HG02852 (cell line): ENCODE results near the gene SLC25A30.
A peak's percentile ranks its signal among the peaks of the same experiment; 100 is the strongest.
"Not testable (repeated sequence)": the region's sequence is repeated elsewhere in the genome, so short reads cannot be mapped to it uniquely, and the experiment has no call there.

ENCODE experiments used
- ATAC-seq: cut with Tn5 transposase; IDR thresholded peaks from one replicate; pipeline ENCODE4 v1.9.1; 2021; ENCODE audit warnings: mild to moderate bottlenecking, moderate library complexity; ENCODE audit not compliant: unreplicated experiment

Gene SLC25A30

DNA sequence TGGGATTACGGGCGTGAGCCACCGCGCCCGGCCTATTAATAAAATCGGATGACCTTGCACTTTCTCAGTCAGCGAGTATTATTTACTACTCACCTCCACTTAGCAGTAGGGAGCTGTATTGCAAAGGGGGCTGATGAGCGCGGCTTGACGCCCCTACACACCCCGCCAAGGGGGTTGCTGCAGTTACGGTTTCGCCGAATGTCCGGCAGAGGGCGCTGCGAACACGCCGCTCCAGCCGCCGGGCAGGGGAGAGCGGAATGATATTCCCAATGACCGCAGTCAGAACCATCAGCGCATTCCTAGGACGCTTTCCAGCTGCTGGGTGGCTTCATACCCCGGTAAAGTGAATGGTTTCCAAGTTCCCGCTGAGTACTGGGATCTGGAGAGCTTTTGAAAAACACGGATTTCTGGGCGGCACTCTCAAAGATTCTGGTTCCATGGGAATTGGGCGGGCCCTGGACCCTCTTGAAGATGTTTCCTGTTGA is 47.2 kb downstream of the SLC25A30 start:
- no peak for ATAC-seq

DNA sequence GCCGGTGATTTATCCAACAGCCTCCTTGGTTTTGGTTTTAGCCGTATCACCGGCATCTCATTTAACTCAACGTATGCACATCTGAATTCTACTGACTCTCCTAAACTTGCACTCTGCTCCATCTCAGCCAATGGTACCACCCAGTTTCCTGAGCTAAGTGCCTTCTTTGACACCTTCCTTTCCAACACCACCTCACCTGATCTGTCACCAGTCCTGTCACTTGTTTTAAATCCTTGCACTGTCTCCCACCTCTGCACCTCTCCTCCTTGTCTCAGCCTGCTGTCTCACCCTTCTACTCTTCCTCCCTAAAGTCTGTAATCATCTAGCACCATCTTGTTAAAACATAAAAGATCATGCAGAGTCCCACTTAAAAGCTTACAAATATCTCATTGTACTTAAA is 49.1 kb downstream of the SLC25A30 start:
- no peak for ATAC-seq

DNA sequence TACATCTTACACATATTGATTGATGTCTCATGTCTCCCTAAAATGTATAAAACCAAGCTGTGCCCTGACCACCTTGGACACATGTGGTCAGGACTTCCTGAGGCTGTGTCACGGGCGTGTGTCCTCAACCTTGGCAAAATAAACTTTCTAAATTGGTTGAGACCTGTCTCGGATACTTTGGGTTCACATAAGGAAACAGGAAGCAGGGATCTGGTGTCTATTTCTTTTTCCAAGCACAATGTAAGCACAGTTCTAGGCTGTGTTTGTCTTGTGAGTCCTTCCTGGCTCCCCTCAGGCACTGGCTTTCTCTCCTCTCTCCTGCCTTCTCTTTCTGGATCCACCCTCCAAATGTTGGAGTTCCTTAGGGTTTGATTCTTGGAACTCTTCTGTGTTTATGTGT is 49.6 kb downstream of the SLC25A30 start:
- no peak for ATAC-seq

DNA sequence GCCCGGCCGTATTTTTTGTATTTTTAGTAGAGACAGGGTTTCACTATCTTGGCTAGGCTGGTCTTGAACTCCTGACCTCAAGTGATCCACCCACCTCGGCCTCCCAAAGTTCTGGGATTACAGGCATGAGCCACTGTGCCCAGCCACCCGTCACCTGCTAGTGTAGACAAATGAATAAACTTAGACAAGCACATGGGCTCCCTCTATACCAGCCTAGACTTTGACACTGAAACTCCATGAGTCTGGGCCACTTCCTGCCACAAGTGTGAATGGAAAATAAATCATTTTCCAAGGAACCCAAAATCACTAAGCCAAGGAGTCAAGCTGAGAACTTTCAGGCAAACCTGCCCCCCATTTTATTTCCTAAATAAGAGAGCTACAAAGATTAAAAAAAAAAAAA is 50.2 kb downstream of the SLC25A30 start:
- ATAC-seq, result no peak

DNA sequence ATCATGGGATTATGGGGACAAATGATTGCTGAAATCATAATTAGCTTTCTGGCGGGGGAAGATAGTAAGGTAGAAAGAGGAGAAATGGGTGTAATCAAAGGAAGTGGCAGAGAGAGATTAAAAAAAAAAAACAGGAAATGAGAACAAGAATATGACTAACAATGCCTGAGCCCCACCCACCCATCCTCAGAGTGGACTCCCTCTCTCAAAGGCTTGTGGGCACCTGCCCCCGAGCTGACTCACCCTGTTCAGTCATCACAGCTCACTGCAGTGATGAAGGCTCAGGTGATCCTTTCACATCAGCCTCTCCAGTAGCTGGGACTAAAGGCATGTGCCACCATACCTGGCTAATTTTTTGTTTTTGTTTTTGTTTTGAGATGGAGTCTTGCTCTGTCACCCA is 50.8 kb downstream of the SLC25A30 start:
- ATAC-seq, result peak; percentile 97

DNA sequence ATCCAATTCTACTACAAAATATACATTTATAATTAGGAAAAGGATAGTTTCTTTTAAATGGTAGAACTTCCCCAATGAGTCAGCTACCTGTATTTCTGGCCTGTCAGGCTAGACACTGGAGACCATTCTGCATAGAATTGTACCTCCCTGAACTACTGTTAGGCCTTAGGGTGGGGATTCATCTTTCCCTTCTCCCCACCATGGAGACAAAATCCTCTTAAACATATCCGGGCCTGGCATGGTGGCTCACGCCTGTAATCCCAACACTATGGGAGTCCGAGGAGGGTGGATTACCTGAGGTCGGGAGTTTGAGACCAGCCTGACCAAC is 52.7 kb downstream of the SLC25A30 start:
- ATAC-seq, result no peak

DNA sequence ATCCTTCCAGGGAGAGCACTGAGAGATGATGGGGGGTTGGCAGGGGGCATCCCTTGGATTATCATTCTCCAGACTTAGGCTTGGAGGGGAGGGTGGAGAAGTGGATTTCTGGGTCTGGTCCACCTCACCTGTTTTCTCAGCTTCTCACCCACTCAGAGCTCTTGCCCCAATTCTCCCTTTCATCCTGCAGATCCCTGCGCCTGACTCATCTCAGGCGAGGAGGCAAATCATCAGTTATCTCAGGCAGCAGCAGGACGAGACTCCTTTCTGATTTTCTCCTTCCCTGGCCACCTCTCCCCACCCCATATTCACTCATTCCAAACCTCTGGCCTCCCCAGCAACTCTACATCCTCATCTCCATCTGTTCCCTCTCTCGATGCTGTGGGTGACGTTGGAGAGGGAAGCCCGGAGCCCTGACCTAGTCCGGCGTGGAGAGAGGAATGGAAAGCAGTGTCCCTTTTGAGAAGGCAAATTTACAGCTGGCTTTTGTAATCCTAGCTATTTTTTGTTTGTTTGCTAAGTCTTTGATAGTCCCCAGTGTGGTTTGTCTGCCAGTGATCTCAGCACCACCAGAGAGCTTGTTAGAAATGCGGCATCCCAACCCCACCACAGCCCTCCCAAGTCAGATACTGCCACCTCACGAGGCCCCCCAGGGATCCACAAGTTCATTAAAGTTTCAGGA is 53.2 kb downstream of the SLC25A30 start:
- no peak for ATAC-seq

DNA sequence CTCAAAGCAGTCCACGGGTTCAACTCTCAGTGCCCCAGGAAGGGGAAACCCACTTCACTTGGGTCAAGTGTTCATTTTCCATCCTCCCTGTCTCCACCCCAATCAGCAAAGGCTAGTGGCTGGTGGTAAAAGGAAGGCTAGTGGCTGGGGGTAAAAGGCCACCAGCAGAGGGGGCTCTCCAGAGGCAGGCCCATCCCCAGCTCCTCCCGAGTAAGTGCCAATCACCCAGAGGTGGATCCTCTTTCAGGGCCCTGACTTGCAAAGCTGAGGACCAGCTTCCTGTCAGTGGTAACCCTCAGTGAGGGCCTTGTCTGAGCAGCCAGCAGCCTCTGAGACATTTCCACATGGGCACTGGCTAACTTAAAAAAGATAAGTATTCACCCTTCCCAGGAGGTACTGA is 55.2 kb downstream of the SLC25A30 start:
- ATAC-seq, result no peak

DNA sequence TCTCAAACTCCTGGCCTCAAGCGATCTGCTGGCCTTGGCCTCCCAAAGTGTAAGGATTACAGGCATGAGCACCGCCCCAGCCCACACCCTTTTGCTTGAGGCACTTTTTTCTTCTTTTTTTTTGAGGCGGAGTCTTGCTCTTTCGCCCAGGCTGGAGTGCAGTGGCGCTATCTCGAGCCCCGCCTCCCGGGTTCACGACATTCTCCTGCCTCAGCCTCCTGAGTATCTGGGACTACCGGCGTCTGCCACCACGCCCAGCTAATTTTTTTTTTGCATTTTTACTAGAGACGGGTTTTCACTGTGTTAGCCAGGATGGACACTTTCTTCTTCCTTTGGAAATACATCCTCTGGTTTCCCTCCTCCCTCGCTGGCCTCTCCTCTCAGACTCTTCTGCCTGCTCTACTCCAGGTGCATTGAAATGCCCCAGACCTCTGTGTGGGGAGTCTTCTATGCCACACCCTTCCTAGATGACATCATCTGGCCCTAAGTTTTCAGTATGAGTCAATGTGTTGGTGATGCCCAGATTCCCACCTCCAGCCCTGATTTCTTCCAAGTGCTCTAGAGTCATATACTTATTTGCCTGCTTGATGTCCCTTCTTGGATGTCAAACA is 56.5 kb downstream of the SLC25A30 start:
- ATAC-seq, result no peak

DNA sequence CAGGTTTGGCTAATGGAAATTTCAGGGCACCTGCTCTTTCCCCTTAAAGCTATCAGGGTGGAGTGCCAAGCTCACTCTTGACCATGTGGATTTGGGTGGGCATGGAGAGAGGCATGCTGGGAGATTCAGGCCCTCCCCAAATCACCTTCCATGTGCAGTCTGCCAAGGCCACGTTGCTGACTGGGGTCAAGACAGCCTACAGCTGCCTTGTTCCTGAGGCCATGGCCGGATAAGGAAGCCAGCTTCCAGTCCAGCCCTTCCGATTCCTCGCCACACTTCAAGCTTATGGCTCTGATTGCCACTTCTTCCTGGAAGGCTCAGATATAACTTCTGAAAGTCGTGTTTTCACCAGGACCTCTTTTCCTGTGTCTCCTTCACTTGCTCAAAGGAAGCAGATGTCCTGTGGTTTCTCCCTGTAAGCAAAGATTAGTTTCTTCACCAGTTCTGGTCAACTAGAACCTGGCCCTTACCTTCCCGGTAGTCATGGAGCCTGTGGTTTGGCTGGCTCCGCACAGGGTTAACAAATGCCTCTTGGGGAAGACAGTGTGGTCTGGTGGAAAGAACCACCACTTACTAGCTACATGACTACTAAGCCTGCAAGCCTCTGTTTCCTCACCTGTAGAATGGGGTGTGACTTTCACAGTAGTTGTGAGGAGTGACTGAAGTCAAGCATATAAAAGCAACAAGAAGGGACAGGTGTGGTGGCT is 61.1 kb downstream of the SLC25A30 start:
- ATAC-seq, result no peak

DNA sequence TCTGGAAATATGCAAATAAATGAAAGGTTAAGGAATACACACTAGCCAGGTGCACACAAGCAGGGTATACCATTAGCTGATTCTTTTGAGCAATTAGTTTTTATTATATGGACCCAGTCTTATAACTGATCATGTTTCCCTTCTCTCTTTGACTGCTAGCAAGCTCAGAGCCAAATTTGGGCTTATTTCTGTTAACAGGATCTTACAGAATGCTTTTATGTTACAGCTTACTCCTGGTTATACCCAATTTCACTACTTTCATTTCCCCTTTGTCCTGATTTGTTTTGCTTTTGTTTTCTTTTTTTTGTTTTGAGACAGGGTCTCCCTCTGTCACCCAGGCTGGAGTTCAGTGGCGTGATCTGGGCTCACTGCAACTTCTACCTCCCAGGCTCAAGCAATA is 64.3 kb downstream of the SLC25A30 start:
- no peak for ATAC-seq

DNA sequence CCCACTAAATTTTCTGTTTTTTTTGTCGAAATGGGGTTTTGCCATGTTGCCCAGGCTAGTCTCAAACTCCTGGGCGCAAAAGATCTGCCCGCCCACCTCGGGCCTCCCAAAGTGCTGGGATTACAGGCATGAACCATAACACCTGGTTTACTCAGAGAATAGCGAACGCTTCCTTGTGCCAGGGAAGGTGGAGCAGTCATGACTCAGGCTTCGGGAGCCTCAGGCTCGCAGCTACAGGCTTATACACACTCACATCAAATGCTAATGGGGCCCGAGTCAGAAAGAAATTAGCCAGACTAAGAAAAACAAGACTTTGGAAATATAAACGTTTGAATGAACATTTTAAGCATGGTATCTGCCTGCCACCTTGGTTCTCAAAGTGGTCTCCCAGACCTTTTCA is 66.1 kb downstream of the SLC25A30 start:
- no peak for ATAC-seq

DNA sequence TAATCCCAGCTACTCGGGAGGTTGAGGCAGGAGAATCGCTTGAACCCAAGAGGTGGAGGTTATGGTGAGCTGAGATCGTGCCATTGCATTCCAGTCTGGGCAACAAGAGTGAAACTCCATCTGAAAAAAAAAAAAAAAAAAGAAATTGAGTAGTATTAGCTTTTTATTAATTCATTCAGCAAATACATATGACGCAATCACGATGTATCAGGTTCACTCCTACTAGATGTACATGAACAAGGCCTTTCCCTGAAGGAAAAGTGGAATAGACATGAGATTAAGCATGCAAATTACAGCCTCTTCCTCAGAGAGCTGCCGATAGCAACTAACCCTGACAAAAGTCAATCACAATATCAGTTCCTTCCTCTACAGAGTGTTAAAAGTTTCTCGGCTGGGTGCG is 68.0 kb downstream of the SLC25A30 start:
- ATAC-seq, result no peak

DNA sequence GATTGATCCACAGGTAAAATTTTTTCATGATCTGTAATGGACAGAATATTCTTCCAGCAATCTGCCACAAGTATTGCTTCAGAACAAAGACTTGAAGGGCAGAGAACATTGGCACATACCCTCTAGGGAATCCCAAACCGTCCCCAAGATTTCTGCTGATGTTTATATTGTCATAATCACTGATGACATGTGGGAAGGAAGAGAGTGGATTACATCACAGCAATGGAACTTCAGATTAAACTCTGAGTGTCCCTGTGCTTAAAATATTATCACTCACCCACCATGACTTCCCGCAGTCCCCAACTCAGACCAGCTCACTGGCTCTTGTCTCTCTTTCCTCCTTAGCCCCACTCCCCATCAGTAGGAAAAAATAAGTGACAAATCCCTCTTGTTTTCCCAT is 68.7 kb downstream of the SLC25A30 start:
- ATAC-seq, result no peak

DNA sequence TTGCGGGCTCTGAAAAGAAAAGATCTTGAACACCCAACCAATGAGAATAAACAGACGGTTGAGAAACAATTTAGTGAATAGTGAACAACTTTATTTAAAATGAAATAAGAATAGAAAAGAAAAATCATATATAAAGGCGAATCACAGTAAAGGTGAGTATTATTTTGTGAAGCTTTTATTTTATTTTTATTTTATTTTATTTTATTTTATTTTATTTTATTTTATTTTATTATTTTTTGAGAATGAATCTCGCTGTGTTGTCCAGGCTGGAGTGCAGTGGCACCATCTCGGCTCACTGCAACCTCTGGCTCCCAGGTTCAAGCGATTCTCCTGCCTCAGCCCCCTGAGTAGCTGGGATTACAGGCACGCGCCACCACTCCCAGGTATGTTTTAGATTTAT is 74.1 kb downstream of the SLC25A30 start:
- ATAC-seq, result not testable (repeated sequence)
